HepG2 (cell line): ENCODE results near the gene SLC22A5. TPM values are rescaled to one million over a fixed set of nuclear protein-coding genes. Genes with fewer than 3 reads are reported as not detected.

ENCODE experiments used
- ARID2 ChIP-seq: sonication (generic); formaldehyde crosslinking; IDR thresholded peaks from 2 replicates; pipeline ENCODE4 v1.8.1; 2022; ENCODE audit warnings: mild to moderate bottlenecking, missing genetic modification reagents, borderline replicate concordance
- BCL3 ChIP-seq: sonication (generic); formaldehyde crosslinking; IDR thresholded peaks from 2 replicates; pipeline ENCODE4 v1.5.1; 2020; ENCODE audit warnings: mild to moderate bottlenecking, missing genetic modification reagents, moderate library complexity
- CHD2 ChIP-seq: IDR thresholded peaks from 2 replicates; pipeline ENCODE4 v1.6.1; 2011; ENCODE audit warnings: low read depth, low read length, improper control_type of control experiment
- DBP ChIP-seq: sonication (generic); formaldehyde crosslinking; IDR thresholded peaks from 2 replicates; pipeline ENCODE4 v1.4.0; 2020; ENCODE audit warnings: missing genetic modification reagents; ENCODE audit errors: not compliant biosample characterization
- EEA1 ChIP-seq: sonication (generic); formaldehyde crosslinking; IDR thresholded peaks from 2 replicates; pipeline ENCODE4 v1.5.1; 2020; ENCODE audit warnings: mild to moderate bottlenecking, missing genetic modification reagents, borderline replicate concordance
- EHMT2 ChIP-seq: fragments of 200-600 bp; sonication (generic); IDR thresholded peaks from 2 replicates; pipeline ENCODE4 v1.7.0; 2017; ENCODE audit warnings: antibody characterized with exemption, low read depth, low read length, borderline replicate concordance
- FOSL1 ChIP-seq: sonication (generic); formaldehyde crosslinking; IDR thresholded peaks from 2 replicates; pipeline ENCODE4 v1.9.0; 2021; ENCODE audit warnings: missing genetic modification reagents, borderline replicate concordance
- HNRNPL ChIP-seq: fragments of 200-400 bp; formaldehyde crosslinking; IDR thresholded peaks from 2 replicates; pipeline ENCODE4 v1.6.1; 2017; ENCODE audit warnings: mild to moderate bottlenecking, low read depth, low read length
- KDM2A ChIP-seq: sonication (generic); formaldehyde crosslinking; IDR thresholded peaks from 2 replicates; pipeline ENCODE4 v1.4.0; 2020; ENCODE audit warnings: low read depth, missing genetic modification reagents, borderline replicate concordance
- KLF6 ChIP-seq: IDR thresholded peaks from 2 replicates; pipeline ENCODE4 v1.8.0; 2016; ENCODE audit warnings: missing biosample characterization, missing genetic modification reagents
- MIXL1 ChIP-seq: IDR thresholded peaks from 2 replicates; pipeline ENCODE4 v1.6.1; 2016
- MZF1 ChIP-seq: sonication (generic); formaldehyde crosslinking; IDR thresholded peaks from 2 replicates; pipeline ENCODE4 v1.8.1; 2023; ENCODE audit warnings: mild to moderate bottlenecking, missing genetic modification reagents, borderline replicate concordance
- PCBP1 ChIP-seq: fragments of 200-400 bp; formaldehyde crosslinking; IDR thresholded peaks from 2 replicates; pipeline ENCODE4 v1.6.1; 2017; ENCODE audit warnings: mild to moderate bottlenecking, low read depth, low read length, borderline replicate concordance
- RAD51 ChIP-seq: fragments of 450-650 bp; IDR thresholded peaks from 2 replicates; pipeline ENCODE4 v1.6.1; 2016; ENCODE audit warnings: borderline replicate concordance
- REL ChIP-seq: sonication (generic); formaldehyde crosslinking; conservative IDR thresholded peaks from 2 replicates; pipeline ENCODE4 v1.8.0; 2022; ENCODE audit warnings: mild to moderate bottlenecking, missing genetic modification reagents, moderate library complexity
- RNF219 ChIP-seq: sonication (generic); formaldehyde crosslinking; IDR thresholded peaks from 2 replicates; pipeline ENCODE4 v1.5.0; 2020; ENCODE audit warnings: mild to moderate bottlenecking, missing genetic modification reagents
- ZFAT ChIP-seq: sonication (generic); formaldehyde crosslinking; conservative IDR thresholded peaks from 2 replicates; pipeline ENCODE4 v1.8.1; 2023; ENCODE audit warnings: missing genetic modification reagents, inconsistent platforms
- ZNF143 ChIP-seq: sonication (generic); formaldehyde crosslinking; IDR thresholded peaks from 2 replicates; pipeline ENCODE4 v1.4.0; 2020; ENCODE audit warnings: missing genetic modification reagents
- ZNF160 ChIP-seq: sonication (generic); formaldehyde crosslinking; IDR thresholded peaks from 2 replicates; pipeline ENCODE4 v1.8.0; 2022; ENCODE audit warnings: mild to moderate bottlenecking, inconsistent platforms, missing genetic modification reagents
- ZNF224 ChIP-seq: sonication (generic); formaldehyde crosslinking; IDR thresholded peaks from 2 replicates; pipeline ENCODE4 v1.5.0; 2020; ENCODE audit warnings: mild to moderate bottlenecking, missing genetic modification reagents
- ZNF317 ChIP-seq: sonication (generic); formaldehyde crosslinking; IDR thresholded peaks from 2 replicates; pipeline ENCODE4 v1.5.0; 2020; ENCODE audit warnings: mild to moderate bottlenecking, missing genetic modification reagents
- ZNF557 ChIP-seq: sonication (generic); formaldehyde crosslinking; IDR thresholded peaks from 2 replicates; pipeline ENCODE4 v1.4.0; 2020; ENCODE audit warnings: missing genetic modification reagents
- ZNF703 ChIP-seq: sonication (generic); formaldehyde crosslinking; IDR thresholded peaks from 2 replicates; pipeline ENCODE4 v1.5.1; 2020; ENCODE audit warnings: missing genetic modification reagents, mild to moderate bottlenecking, moderate library complexity, borderline replicate concordance
- ZNF720 ChIP-seq: sonication (generic); formaldehyde crosslinking; IDR thresholded peaks from 2 replicates; pipeline ENCODE4 v1.4.0; 2020; ENCODE audit warnings: missing genetic modification reagents
- ZNF790 ChIP-seq: sonication (generic); formaldehyde crosslinking; IDR thresholded peaks from 2 replicates; pipeline ENCODE4 v1.8.0; 2022; ENCODE audit warnings: missing genetic modification reagents, mild to moderate bottlenecking, borderline replicate concordance
- polyA plus RNA-seq, 8 experiments: library from polyadenylated mRNA; depleted of rRNA in 3 of 8; stranded (reverse) in 7 of 8; unstranded in 1 of 8; fragments of >200 nt; fragmentation: Illumina TruSeq in 4 of 8; extraction: Trizol in 4 of 8; gene quantifications; 2 replicates each; pipeline versions ENCODE4 v1.2.1 to v1.2.3, GENCODE V29; 2011 to 2016; ENCODE audit warnings: low read depth in 4 of 8, missing spikeins in 1 of 8, mixed read lengths in 1 of 8; ENCODE audit not compliant: insufficient read depth in 1 of 8
- total RNA-seq, 5 experiments: library from RNA; depleted of rRNA; stranded (reverse); fragments of >200 nt; fragmentation: Illumina TruSeq; extraction: Trizol; gene quantifications; 2 replicates each; pipeline ENCODE4 v1.2.3, GENCODE V29; 2016; ENCODE audit warnings: low read depth in 1 of 5
- TF ChIP-seq, protein P1 (sequence below): IDR thresholded peaks from 2 replicates; pipeline ENCODE4 v1.6.1; 2018; ENCODE audit warnings: missing genetic modification reagents

The SLC22A5 gene
- total and polyA plus RNA-seq, 2 of the 13 experiments (the other 11 are each of a cell fraction or from before 2014, with no cell fraction given): 7.1 to 15.1 TPM

- no peak for TF ChIP-seq MIXL1 (CRISPR knock-in tag)
- no peak for TF ChIP-seq MZF1 (CRISPR knock-in tag)
- TF ChIP-seq, protein P1, sequence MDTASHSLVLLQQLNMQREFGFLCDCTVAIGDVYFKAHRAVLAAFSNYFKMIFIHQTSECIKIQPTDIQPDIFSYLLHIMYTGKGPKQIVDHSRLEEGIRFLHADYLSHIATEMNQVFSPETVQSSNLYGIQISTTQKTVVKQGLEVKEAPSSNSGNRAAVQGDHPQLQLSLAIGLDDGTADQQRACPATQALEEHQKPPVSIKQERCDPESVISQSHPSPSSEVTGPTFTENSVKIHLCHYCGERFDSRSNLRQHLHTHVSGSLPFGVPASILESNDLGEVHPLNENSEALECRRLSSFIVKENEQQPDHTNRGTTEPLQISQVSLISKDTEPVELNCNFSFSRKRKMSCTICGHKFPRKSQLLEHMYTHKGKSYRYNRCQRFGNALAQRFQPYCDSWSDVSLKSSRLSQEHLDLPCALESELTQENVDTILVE: no peak
- no peak for TF ChIP-seq REL (CRISPR knock-in tag)
- TF ChIP-seq ZNF720 (CRISPR knock-in tag): no peak
- no peak for TF ChIP-seq ZFAT (CRISPR knock-in tag)
- peak; percentile 76; the same call in 1 of the 2 replicates for TF ChIP-seq HNRNPL
- no peak for TF ChIP-seq ARID2 (CRISPR knock-in tag)
- no peak for TF ChIP-seq ZNF703 (CRISPR knock-in tag)
- no peak for TF ChIP-seq DBP (CRISPR knock-in tag)
- no peak for TF ChIP-seq KDM2A (CRISPR knock-in tag)
- TF ChIP-seq RAD51: no peak
- no peak for TF ChIP-seq ZNF143 (CRISPR knock-in tag)
- no peak for TF ChIP-seq KLF6 (CRISPR knock-in tag)
- no peak for TF ChIP-seq ZNF790 (CRISPR knock-in tag)
- no peak for TF ChIP-seq BCL3
- TF ChIP-seq ZNF224 (CRISPR knock-in tag): no peak
- TF ChIP-seq ZNF317 (CRISPR knock-in tag): no peak
- no peak for TF ChIP-seq FOSL1 (CRISPR knock-in tag)
- TF ChIP-seq EEA1: no peak
- no peak for TF ChIP-seq RNF219
- TF ChIP-seq PCBP1: no peak
- no peak for TF ChIP-seq CHD2
- no peak for TF ChIP-seq ZNF557
- no peak for TF ChIP-seq ZNF160 (CRISPR knock-in tag)
- no peak for TF ChIP-seq EHMT2
These were observed 48.3 kb upstream of the SLC22A5 start (continued) for GRCh38 chr5:132321109-132321721.
